Upper lobe of right lung (tissue), 1 donor: ENCODE data around the gene FGD6. TPM values are rescaled to one million over a fixed set of nuclear protein-coding genes. Genes with fewer than 3 reads are reported as not detected.

Experiments
- ATAC-seq: fragments of 200-7000 bp; cut with Tn5 transposase; one replicate; pipeline ENCODE4 v1.9.1; 2020; ENCODE audit warnings: mild to moderate bottlenecking, moderate library complexity
- DNase-seq: peaks from one replicate; pipeline ENCODE4 v3.0.0-alpha.2; 2020
- H3K27ac ChIP-seq: fragments of 200-600 bp; one replicate; pipeline ENCODE4 v1.8.0; 2022
- H3K27me3 ChIP-seq: fragments of 200-600 bp; one replicate; pipeline ENCODE4 v1.8.0; 2022; ENCODE audit warnings: mild to moderate bottlenecking
- H3K36me3 ChIP-seq: fragments of 200-600 bp; one replicate; pipeline ENCODE4 v1.8.0; 2022
- H3K4me1 ChIP-seq: fragments of 200-600 bp; one replicate; pipeline ENCODE4 v1.8.0; 2022
- H3K4me3 ChIP-seq: fragments of 200-600 bp; one replicate; pipeline ENCODE4 v1.8.0; 2022; ENCODE audit warnings: mild to moderate bottlenecking
- H3K9me3 ChIP-seq: fragments of 200-600 bp; one replicate; pipeline ENCODE4 v1.8.0; 2022
- CTCF ChIP-seq: fragments of 200-600 bp; IDR thresholded peaks from one replicate; pipeline ENCODE4 v1.8.0; 2022; ENCODE audit warnings: antibody characterized with exemption
- intact Hi-C: fragments of 100-400 bp; cut with DNase I; formaldehyde crosslinking; loops from one replicate; pipeline ENCODE4 v1.11.0; 2022
- total RNA-seq: library from RNA; stranded (reverse); fragmentation: NEBNext Ultra II Directional; extraction: Animal tissue kit (Norgen Biotek cat#: 25700); gene quantifications from one replicate; pipeline ENCODE4 v1.2.1, GENCODE V29; 2021
- donor health status: DM: no; HTN: yes; CAD: no; lungs with severe emphysema.

Gene FGD6
- total RNA-seq, 1 donor from 2014 or later = 28.8 TPM

DNA sequence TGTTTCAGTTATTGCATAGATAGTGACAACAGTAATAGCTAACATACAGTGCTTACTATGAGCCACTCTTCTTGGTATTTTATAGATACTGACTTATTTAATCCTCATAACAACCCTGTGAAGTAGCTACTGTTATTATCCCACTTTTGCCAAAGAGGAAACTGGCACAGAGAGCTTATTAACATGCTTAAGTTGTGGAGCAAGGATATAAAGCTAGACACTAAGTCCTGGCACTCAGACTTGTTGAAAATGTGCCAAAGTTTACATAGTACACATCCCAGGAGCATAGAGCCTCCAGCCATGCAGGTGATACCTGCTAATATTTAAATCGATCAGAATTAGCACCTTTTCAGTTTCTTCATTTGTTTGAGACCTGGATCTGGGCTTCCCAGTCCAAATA is 42.1 kb upstream of the FGD6 start:
- intact Hi-C loops = no loop called here
- no peaks in the 10 kb centered on the region for H3K9me3 ChIP-seq
- no peaks in the 10 kb centered on the region for H3K27me3 ChIP-seq
- ATAC-seq (peak; percentile 53), DNase-seq (no peak)
- TF ChIP-seq CTCF = no peak
- H3K36me3 ChIP-seq = peaks cover 63% of the 10 kb centered on the region
- no peak overlapping the region for H3K4me3 ChIP-seq
- H3K27ac ChIP-seq = no peak overlapping the region
- H3K4me1 ChIP-seq = no peaks in the 10 kb centered on the region

DNA sequence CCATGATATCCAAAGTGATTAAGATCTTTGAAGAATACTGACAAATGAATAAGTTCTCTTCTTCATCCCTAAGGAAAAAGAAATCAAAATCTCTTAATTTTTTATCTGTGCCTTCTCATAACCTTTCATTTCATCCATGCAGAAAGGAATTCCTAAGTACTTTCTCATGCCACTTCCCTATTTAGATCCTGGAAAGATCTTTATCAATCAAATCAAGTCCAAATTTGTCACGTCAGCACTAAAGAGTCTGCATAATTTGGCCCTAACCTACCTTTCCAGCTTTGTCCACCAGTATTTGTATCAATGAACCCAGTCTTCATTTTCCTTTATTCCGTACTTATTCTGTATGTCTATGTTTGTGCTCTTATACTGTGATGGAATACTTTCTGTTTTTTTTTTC is 41.5 kb upstream of the FGD6 start:
- Histone ChIP-seq H3K9me3 (no peaks in the 10 kb centered on the region), H3K27ac (no peak overlapping the region), H3K4me1 (no peaks in the 10 kb centered on the region), H3K27me3 (no peaks in the 10 kb centered on the region), H3K4me3 (no peak overlapping the region), H3K36me3 (peaks cover 63% of the 10 kb centered on the region)
- no peak for TF ChIP-seq CTCF
- DNase-seq = no peak
- intact Hi-C loops = no loop called here
- ATAC-seq = no peak

- Histone ChIP-seq H3K27me3 (no peaks in the 10 kb centered on the region), H3K9me3 (no peaks in the 10 kb centered on the region), H3K36me3 (peaks cover 65% of the 10 kb centered on the region), H3K4me1 (no peaks in the 10 kb centered on the region), H3K4me3 (no peak overlapping the region), H3K27ac (no peak overlapping the region)
- no peak for ATAC-seq
- no peak for DNase-seq
- TF ChIP-seq CTCF = no peak
- intact Hi-C loops = no loop called here
Measured at GRCh38 chr12:95258151-95258550, 40.9 kb upstream of the FGD6 start.

DNA sequence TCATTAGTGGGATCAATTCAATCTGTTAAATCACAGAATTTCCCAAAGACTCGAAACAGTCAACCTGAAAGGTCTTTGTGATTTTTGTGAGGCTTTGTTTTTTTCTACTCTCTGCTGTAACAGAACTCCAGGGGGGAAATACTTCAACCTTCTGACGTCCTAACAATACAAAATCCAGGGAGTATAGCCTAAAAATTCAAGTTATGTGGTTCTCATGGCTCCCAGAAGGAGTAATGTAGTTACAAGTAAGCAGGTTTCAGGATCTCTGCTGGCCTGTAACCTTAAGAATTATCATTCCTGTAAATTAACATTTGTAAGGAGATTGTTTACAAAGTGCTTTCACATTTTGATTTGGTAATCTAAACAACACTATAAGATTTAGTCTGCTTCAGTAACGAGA is 40.3 kb upstream of the FGD6 start:
- Histone ChIP-seq H3K9me3 (no peaks in the 10 kb centered on the region), H3K27me3 (no peaks in the 10 kb centered on the region), H3K4me1 (no peaks in the 10 kb centered on the region), H3K27ac (no peak overlapping the region), H3K36me3 (peaks cover 65% of the 10 kb centered on the region), H3K4me3 (no peak overlapping the region)
- ATAC-seq (no peak), DNase-seq (no peak)
- intact Hi-C loops = no loop called here
- TF ChIP-seq CTCF = no peak

- no peak overlapping the region for H3K4me3 ChIP-seq
- H3K27ac ChIP-seq = no peak overlapping the region
- no peak for DNase-seq
- no peaks in the 10 kb centered on the region for H3K9me3 ChIP-seq
- ATAC-seq = no peak
- peaks cover 5% of the 10 kb centered on the region for H3K4me1 ChIP-seq
- peaks cover 64% of the 10 kb centered on the region for H3K36me3 ChIP-seq
- TF ChIP-seq CTCF = no peak
- intact Hi-C loops = no loop called here
- H3K27me3 ChIP-seq = no peaks in the 10 kb centered on the region
Measured at GRCh38 chr12:95253386-95253785, 36.1 kb upstream of the FGD6 start.
